ENCODE data around the gene FHOD1.

The FHOD1 gene

DNA sequence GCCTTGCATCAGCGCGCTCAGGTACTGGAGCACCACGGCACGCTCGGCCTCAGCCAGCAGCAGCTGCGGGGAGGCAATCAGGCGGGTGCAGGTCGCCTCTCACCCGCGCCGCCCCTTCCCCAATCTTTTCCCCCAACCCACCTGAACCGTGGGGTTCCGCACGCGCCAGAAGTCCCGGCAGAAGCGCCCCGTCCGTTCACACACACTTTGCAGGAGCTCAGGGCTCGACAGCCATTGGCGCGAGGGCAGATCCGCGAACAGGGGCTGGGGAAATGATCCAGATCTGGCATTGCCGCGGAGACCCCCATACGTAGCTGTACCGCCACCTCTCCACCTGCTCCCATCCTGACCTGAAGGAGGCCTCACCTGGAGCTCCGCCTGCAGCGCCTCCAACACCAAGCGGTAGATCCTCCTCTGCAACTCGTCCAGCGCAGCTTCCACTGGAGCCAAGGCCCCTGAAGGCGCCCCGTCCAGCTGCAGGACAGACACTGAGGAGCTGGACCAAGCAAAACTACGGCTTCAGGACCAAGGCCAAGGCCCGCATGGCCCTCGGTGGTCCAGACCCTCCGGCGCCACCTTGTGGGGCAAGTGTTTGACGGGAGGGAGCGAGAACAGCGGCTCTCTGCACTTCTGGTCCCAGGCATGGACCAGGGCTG lies 62.2 kb downstream of the FHOD1 start:
- no peak for DNase-seq (ENCODE audit: low read depth)
- TF ChIP-seq, protein P1, sequence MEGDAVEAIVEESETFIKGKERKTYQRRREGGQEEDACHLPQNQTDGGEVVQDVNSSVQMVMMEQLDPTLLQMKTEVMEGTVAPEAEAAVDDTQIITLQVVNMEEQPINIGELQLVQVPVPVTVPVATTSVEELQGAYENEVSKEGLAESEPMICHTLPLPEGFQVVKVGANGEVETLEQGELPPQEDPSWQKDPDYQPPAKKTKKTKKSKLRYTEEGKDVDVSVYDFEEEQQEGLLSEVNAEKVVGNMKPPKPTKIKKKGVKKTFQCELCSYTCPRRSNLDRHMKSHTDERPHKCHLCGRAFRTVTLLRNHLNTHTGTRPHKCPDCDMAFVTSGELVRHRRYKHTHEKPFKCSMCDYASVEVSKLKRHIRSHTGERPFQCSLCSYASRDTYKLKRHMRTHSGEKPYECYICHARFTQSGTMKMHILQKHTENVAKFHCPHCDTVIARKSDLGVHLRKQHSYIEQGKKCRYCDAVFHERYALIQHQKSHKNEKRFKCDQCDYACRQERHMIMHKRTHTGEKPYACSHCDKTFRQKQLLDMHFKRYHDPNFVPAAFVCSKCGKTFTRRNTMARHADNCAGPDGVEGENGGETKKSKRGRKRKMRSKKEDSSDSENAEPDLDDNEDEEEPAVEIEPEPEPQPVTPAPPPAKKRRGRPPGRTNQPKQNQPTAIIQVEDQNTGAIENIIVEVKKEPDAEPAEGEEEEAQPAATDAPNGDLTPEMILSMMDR (IDR thresholded peaks at IDR 0.05; ENCODE audit: low read depth, low read length, missing control alignments): peak; percentile 89
- H3K4me3 ChIP-seq (ENCODE audit: low read depth, low read length): no peak overlapping the region

DNA sequence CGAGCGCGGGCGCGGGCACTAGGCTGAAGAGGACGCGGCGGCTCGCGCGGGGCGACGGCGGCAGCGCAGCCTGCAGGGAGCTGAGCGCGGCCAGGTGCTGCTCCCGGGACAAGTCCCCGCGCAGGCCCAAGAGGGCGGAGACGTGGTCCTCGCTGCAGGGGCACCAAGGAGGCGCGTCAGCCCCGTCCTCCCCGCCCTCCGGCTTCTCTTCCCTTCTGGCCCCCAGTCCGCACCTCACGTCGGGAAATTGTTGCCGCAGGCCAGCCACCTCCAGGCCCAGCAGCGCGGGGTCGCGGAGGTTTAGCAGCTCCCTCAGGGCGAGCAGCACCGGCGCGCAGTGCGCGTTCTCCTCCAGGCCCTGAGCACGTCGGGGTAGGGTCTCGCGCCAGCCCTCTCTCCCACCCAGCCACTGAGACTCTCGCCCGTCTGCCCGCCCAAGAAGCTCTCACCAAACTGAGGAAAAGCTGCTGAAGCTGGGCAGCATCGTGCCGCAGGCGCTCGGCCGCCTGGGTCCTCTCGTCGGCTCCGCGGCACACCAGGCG lies 62.8 kb downstream of the FHOD1 start:
- no peak for DNase-seq (ENCODE audit: low read depth)
- peak overlapping the region; percentile 84 for H3K4me3 ChIP-seq (ENCODE audit: low read depth, low read length)
- TF ChIP-seq, protein P1 (IDR thresholded peaks at IDR 0.05; ENCODE audit: low read depth, low read length, missing control alignments): no peak

DNA sequence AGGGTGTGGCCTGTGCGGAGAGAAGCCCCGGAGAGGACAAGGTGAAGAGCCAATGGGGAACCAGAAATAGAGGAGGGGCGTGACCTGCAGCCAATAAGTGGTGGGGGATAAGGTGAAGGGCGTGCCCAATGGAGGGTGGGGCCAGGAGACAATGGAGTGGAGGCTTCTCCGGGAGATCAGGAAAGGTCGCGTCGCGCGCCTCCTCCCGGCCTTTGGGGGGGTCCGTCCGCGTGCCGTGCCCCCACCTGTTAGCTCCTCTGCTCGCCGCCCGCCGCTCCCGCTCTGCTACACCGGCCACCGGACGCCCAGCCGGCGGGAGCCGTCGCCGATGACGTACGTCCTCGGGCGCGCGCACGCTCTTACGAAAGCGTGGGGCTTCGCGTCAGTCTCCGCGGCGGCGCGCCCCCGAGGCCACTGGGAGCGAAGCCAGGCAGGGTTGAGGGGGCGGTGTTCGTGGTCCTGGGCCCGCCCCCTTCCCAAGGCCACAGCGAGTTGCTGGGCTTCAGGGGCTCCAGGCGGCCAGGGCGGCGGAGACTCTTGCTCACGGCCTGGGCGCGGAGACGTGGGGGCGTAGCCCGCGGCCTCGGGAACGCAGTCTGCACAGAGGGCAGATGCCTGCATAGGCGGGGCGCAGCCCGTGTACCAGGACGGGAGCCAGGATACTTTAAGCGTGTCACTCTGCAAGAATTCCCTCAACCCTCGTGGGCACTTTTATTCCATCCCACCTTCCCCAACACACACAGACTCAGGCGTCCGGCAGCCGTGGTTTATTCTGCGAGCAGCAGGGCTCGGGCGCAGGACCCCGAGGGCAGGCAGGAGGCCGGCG lies 63.4 kb downstream of the FHOD1 start, which contains the start of gene MATCAP1:
TSS of gene MATCAP1 (minus strand) at position 337 of the 826 bp plus-strand sequence. CDS start 3,353 bp downstream, outside the sequence.
- TF ChIP-seq, protein P1 (IDR thresholded peaks at IDR 0.05; ENCODE audit: low read depth, low read length, missing control alignments): no peak
- H3K4me3 ChIP-seq (ENCODE audit: low read depth, low read length): peak within 1 kb of the TSS; percentile 84
- DNase-seq (ENCODE audit: low read depth): peak; percentile 96

DNA sequence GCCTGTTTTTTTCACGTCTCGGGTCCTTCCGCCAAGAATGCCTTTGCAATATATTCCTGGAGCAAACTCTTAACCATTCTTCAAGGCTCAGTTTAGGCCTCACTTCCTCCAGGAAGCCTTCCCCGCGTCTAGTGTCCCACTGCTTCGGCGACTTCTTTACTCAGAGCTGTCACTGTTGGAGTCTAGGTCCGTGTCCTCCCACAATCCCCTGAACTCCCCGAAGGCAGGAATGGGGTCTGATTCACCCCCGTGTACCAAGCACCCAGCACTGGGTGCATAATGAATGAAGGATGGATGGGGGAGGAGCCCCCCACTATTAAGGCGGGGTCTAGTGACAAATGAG lies 64.0 kb downstream of the FHOD1 start:
- peak overlapping the region; percentile 84 for H3K4me3 ChIP-seq (ENCODE audit: low read depth, low read length)
- DNase-seq (ENCODE audit: low read depth): no peak
- TF ChIP-seq, protein P1 (IDR thresholded peaks at IDR 0.05; ENCODE audit: low read depth, low read length, missing control alignments): no peak

DNA sequence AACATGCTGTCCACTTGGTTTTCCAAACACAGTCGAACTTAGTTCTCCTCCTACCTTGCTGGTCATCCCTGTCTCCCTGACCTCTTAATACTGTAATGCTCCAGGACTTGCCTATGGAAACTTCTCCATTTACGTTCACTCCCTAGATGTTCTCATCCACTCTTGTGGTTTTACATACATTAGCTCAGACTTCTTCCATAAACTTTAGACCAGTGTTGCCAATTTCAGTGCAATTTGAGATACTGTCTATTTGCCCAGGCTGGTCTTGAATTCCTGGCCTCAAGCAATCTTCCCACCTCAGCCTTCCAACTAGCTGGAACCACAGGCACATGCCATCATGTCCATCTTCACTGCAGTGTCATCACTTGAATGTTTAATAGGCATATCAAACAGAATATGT lies 65.0 kb downstream of the FHOD1 start:
- TF ChIP-seq, protein P1 (IDR thresholded peaks at IDR 0.05; ENCODE audit: low read depth, low read length, missing control alignments): no peak
- no peak for DNase-seq (ENCODE audit: low read depth)
- peak overlapping the region; percentile 84; the same call in 1 of the 2 replicates for H3K4me3 ChIP-seq (ENCODE audit: low read depth, low read length)

DNA sequence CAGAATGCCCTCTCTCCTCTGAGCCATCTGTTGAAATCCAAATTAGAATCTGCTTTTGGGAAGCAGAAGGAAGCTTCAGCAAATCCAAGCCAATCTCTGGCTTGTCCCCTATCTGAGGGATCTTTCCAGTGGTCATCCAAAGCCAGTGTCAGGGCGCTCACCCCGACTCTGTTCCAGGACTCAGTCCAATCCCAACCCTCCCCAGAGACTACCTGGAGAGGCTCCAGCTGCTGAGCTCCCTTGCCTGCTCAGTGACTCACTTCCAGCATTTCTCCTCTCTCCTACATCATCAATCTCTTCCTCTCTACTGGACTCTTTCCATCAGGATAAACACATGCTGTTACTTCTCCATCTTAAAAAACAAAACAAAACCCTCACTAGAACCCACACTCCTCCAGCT lies 65.9 kb downstream of the FHOD1 start:
- DNase-seq (ENCODE audit: low read depth): no peak
- no peak overlapping the region for H3K4me3 ChIP-seq (ENCODE audit: low read depth, low read length)
- TF ChIP-seq, protein P1 (IDR thresholded peaks at IDR 0.05; ENCODE audit: low read depth, low read length, missing control alignments): no peak
